ENCODE measurements around the gene MAP7D3. TPM values are rescaled to one million over a fixed set of nuclear protein-coding genes. Genes with fewer than 3 reads are reported as not detected.

The MAP7D3 gene
- total and polyA plus RNA-seq, 2 of the 8 experiments (the other 6 are each of a cell fraction or from before 2014, with no cell fraction given): 4.8 to 19.6 TPM

- Histone ChIP-seq H3K27ac (ENCODE audit: low read depth, low read length) (no peak overlapping the region), H4K5ac (ENCODE audit: insufficient read length, low read depth, low read length) (no peak overlapping the region), H4K8ac (ENCODE audit: extremely low read depth, insufficient read depth, low read length) (no peak overlapping the region), H3K9me3 (ENCODE audit: insufficient read depth in 2 of 2, low read depth in 1 of 2, low read length in 1 of 2) (no peaks in the 10 kb centered on the region), H3K36me3 (ENCODE audit: control insufficient read depth in 2 of 4, insufficient read depth in 4 of 4, low read length in 3 of 4) (no peaks in the 10 kb centered on the region), H3K79me1 (ENCODE audit: low read depth, low read length) (no peaks in the 10 kb centered on the region), H3K56ac (replicated peaks; ENCODE audit: insufficient read length, low read depth, low read length) (no peak overlapping the region), H3K23ac (ENCODE audit: insufficient read length) (no peak overlapping the region), H3K9ac (replicated peaks in 1 of 4; ENCODE audit: extremely low read depth in 1 of 4, low read depth in 3 of 4, low read length in 3 of 4) (no peak overlapping the region), H3K4ac (replicated peaks; ENCODE audit: insufficient read length, low read depth, low read length) (no peak overlapping the region), H3K79me2 (ENCODE audit: control insufficient read depth in 1 of 2, insufficient read depth in 2 of 2, low read length in 2 of 2) (peaks cover 0 to 15% of the 10 kb centered on the region in 2 experiments; a peak in 2 of 4 replicates), H2AFZ (ENCODE audit: low read length) (no peak overlapping the region), H3K4me2 (ENCODE audit: insufficient read depth in 1 of 2, low read depth in 2 of 2, low read length in 2 of 2) (no peak overlapping the region), H3K14ac (ENCODE audit: insufficient read length) (no peak overlapping the region), H2BK12ac (ENCODE audit: low read depth, low read length) (no peak overlapping the region), H3K18ac (ENCODE audit: extremely low read depth, low read length) (no peak overlapping the region), H2BK20ac (ENCODE audit: low read length) (no peak overlapping the region), H4K20me1 (replicated peaks in 1 of 2; ENCODE audit: control insufficient read depth in 1 of 2, insufficient read depth in 2 of 2, low read length in 2 of 2) (no peaks in the 10 kb centered on the region), H2BK15ac (ENCODE audit: low read length) (no peak overlapping the region), H4K91ac (replicated peaks; ENCODE audit: insufficient read length, low read length) (no peak overlapping the region), H3K4me1 (replicated peaks in 1 of 4; ENCODE audit: control insufficient read depth in 3 of 4, insufficient read depth in 4 of 4, low read length in 3 of 4) (peaks cover 0 to under 1% (median 0%) of the 10 kb centered on the region in 4 experiments; a peak in 3 of 7 replicates), H2BK120ac (replicated peaks; ENCODE audit: low read depth, low read length) (no peak overlapping the region), H3K4me3 (ENCODE audit: extremely low read depth in 1 of 4, insufficient read depth in 2 of 4, low read depth in 3 of 4, low read length in 4 of 4) (no peak overlapping the region), H2AK5ac (ENCODE audit: low read depth, low read length) (no peak overlapping the region), H3K27me3 (replicated peaks in 1 of 4; ENCODE audit: control insufficient read depth in 3 of 4, extremely low read depth in 1 of 4, insufficient read depth in 3 of 4, low read length in 3 of 4) (no peaks in the 10 kb centered on the region), H2BK5ac (ENCODE audit: low read depth, low read length) (no peak overlapping the region), H3K23me2 (ENCODE audit: low read depth, low read length) (no peaks in the 10 kb centered on the region)
- ChIA-PET POLR2A (ENCODE audit: partially characterized antibody) (no interaction called here), CTCF (ENCODE audit: partially characterized antibody) (interaction anchor here (0.6 to 3.5 kb wide), 8 partner anchors 8 to 135 kb away, joined by 3 to 41 read pairs (median 3); no protein-coding TSS in a partner anchor)
- DNase-seq (ENCODE audit: low read depth in 1 of 2, low spot score in 2 of 2): no peak
- no peak for FAIRE-seq
- WGBS, 2 experiments (ENCODE audit: extremely low coverage in 1 of 2, insufficient coverage in 1 of 2, insufficient read length in 1 of 2, insufficient replicate concordance in 2 of 2, low coverage in 1 of 2, low lambda C conversion rate in 2 of 2, missing lambda C conversion rate in 1 of 2): 100% methylated on average over 1 of the region's 1 CpG; no CpG with 5 or more reads in 1 of the 2 experiments
- TF ChIP-seq CBX5 (IDR thresholded peaks at IDR 0.05; ENCODE audit: low read depth, low read length) (no peak), MAX (IDR thresholded peaks at IDR 0.05) (no peak), RXRA (IDR thresholded peaks at IDR 0.05; ENCODE audit: insufficient read depth, low read depth, low read length) (no peak), SUZ12 (IDR thresholded peaks at IDR 0.05; ENCODE audit: low read length) (no peak), CHD1 (IDR thresholded peaks at IDR 0.05; ENCODE audit: low read depth, low read length) (no peak), KDM5A (IDR thresholded peaks at IDR 0.05; ENCODE audit: low read length) (no peak), SRF (IDR thresholded peaks at IDR 0.05; ENCODE audit: low read depth, low read length) (no peak), ATF3 (IDR thresholded peaks at IDR 0.05; ENCODE audit: insufficient read depth, low read depth, low read length) (no peak), SIX5 (IDR thresholded peaks at IDR 0.05; ENCODE audit: low read depth, low read length) (no peak), E2F6 (IDR thresholded peaks at IDR 0.05) (no peak), SIRT6 (IDR thresholded peaks at IDR 0.05; ENCODE audit: low read length) (no peak), CBX8 (IDR thresholded peaks at IDR 0.05; ENCODE audit: borderline replicate concordance, low read depth, low read length) (no peak), NRF1 (IDR thresholded peaks at IDR 0.05; ENCODE audit: low read depth, low read length) (no peak)
Observed at GRCh38 chrX:136163689-136164088, 87.5 kb downstream of the MAP7D3 start.
